GM18498 (cell line): ENCODE measurements around the gene SAPCD2.
A peak's percentile ranks its signal among the peaks of the same experiment; 100 is the strongest.

Experiments
- ATAC-seq: cut with Tn5 transposase; IDR thresholded peaks from one replicate; pipeline ENCODE4 v1.9.1; 2021; ENCODE audit warnings: mild to moderate bottlenecking, moderate library complexity; ENCODE audit not compliant: unreplicated experiment

SAPCD2 gene

GRCh38 chr9:137050570-137050969, 19.8 kb downstream of the SAPCD2 start:
- ATAC-seq: no peak

GRCh38 chr9:137049544-137050449, 20.6 kb downstream of the SAPCD2 start:
- ATAC-seq: no peak

- no peak for ATAC-seq
Observed at GRCh38 chr9:137048655-137049543, 21.5 kb downstream of the SAPCD2 start.

GRCh38 chr9:137046088-137046787, 24.1 kb downstream of the SAPCD2 start, which contains the start of gene NPDC1:
Gene NPDC1, minus strand, starts transcription at chr9:137046177. Its CDS starts 188 bp downstream, at chr9:137045989.
- peak; percentile 51 for ATAC-seq

GRCh38 chr9:137045294-137046087, 24.9 kb downstream of the SAPCD2 start:
- no peak for ATAC-seq

GRCh38 chr9:137044502-137045177, 25.7 kb downstream of the SAPCD2 start:
- no peak for ATAC-seq

GRCh38 chr9:137044037-137044436, 26.3 kb downstream of the SAPCD2 start:
- ATAC-seq: no peak

GRCh38 chr9:137042751-137043727, 27.3 kb downstream of the SAPCD2 start:
- ATAC-seq: no peak

GRCh38 chr9:137041124-137041523, 29.2 kb downstream of the SAPCD2 start:
- no peak for ATAC-seq

- no peak for ATAC-seq
Observed at GRCh38 chr9:137040568-137040967, 29.8 kb downstream of the SAPCD2 start.

- ATAC-seq: no peak
Observed at GRCh38 chr9:137039611-137040366, 30.6 kb downstream of the SAPCD2 start.

GRCh38 chr9:137038916-137039315, 31.4 kb downstream of the SAPCD2 start:
- no peak for ATAC-seq

- ATAC-seq: no peak
Observed at GRCh38 chr9:137037483-137037882, 32.9 kb downstream of the SAPCD2 start.

- ATAC-seq: no peak
Observed at GRCh38 chr9:137037035-137037434, 33.3 kb downstream of the SAPCD2 start.

GRCh38 chr9:137035937-137036336, 34.4 kb downstream of the SAPCD2 start:
- ATAC-seq: no peak

GRCh38 chr9:137035507-137035834, 34.9 kb downstream of the SAPCD2 start:
- no peak for ATAC-seq

- peak; percentile 58 for ATAC-seq
Observed at GRCh38 chr9:137034709-137035506, 35.4 kb downstream of the SAPCD2 start.
